ENCODE results near the gene ZMYM1. TPM values are rescaled to one million over a fixed set of nuclear protein-coding genes. Genes with fewer than 3 reads are reported as not detected.

The ZMYM1 gene
- total RNA-seq, 1 experiment from 2014 or later = 29.4 TPM

DNA sequence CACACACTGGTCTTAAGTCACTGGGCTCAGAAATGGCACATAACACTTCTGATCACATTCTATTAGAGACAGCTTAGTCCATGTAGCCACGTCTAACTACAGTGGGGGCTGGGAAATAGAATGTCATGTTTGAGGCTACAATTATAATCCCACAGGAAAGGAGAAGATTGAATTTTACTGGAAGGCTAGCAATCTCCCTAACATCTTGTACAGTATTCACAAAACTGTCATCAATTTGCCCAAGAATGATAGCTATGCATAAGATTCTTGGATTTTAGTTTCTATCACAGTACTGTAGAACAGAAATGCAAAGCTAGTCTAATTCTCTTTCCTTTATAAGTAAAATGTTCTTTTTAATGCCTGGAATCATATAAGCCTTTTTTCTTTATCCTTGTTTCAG is 34.8 kb upstream of the ZMYM1 start:
- DNase-seq = no peak
- Histone ChIP-seq H3K4ac (ENCODE audit: low read depth, low read length) (no peak overlapping the region), H4K8ac (replicated peaks; ENCODE audit: insufficient read length, low read depth, low read length) (no peak overlapping the region), H3K27ac (ENCODE audit: insufficient read length, low read depth, low read length) (no peak overlapping the region), H3K4me2 (ENCODE audit: insufficient read depth, insufficient read length, low read length) (no peak overlapping the region), H2BK20ac (ENCODE audit: low read depth, low read length, poor library complexity, severe bottlenecking) (no peak overlapping the region), H2AK5ac (ENCODE audit: insufficient read length, low read length) (no peak overlapping the region), H3K27me3 (ENCODE audit: insufficient read depth, low read length) (no peaks in the 10 kb centered on the region), H3K9ac (ENCODE audit: extremely low read depth, insufficient read length, low read length) (no peak overlapping the region), H3K79me2 (ENCODE audit: insufficient read depth, low read length) (no peaks in the 10 kb centered on the region), H3K9me3 (ENCODE audit: control insufficient read depth, low read depth, low read length) (no peaks in the 10 kb centered on the region), H3K4me1 (ENCODE audit: insufficient read depth, low read length) (no peaks in the 10 kb centered on the region), H3K23me2 (ENCODE audit: insufficient read length, low read depth, low read length, poor library complexity, severe bottlenecking) (no peaks in the 10 kb centered on the region), H2BK120ac (ENCODE audit: low read depth, low read length, poor library complexity, severe bottlenecking) (no peak overlapping the region), H2AFZ (ENCODE audit: low read length) (no peak overlapping the region), H3T11ph (ENCODE audit: low read length) (no peak overlapping the region), H4K5ac (ENCODE audit: insufficient read length, low read depth, low read length) (no peak overlapping the region), H3K23ac (ENCODE audit: insufficient read length, low read depth, low read length) (no peak overlapping the region), H3K79me1 (ENCODE audit: insufficient read depth, low read depth, low read length, poor library complexity, severe bottlenecking) (no peaks in the 10 kb centered on the region), H2BK5ac (ENCODE audit: insufficient read length, low read length) (no peak overlapping the region), H2BK12ac (ENCODE audit: insufficient read length, low read depth, low read length) (no peak overlapping the region), H2BK15ac (ENCODE audit: low read depth, low read length) (no peak overlapping the region), H4K91ac (ENCODE audit: insufficient read length, low read depth, low read length) (no peak overlapping the region), H4K20me1 (ENCODE audit: control insufficient read depth, insufficient read depth, insufficient read length) (no peaks in the 10 kb centered on the region), H3K14ac (ENCODE audit: insufficient read depth, low read length) (no peak overlapping the region), H3K56ac (ENCODE audit: insufficient read length, low read depth, low read length) (no peak overlapping the region), H3K18ac (ENCODE audit: insufficient read length, low read depth, low read length) (no peak overlapping the region)
- Mint-ChIP-seq H3K4me3 (no peak overlapping the region), H3K27me3 (ENCODE audit: low read depth) (peaks cover 2% of the 10 kb centered on the region), H3K4me1 (peaks cover 2 to 3% of the 10 kb centered on the region in 2 experiments; a peak in 3 of 4 replicates), H3K9me3 (no peaks in the 10 kb centered on the region; a peak in 1 of 5 replicates), H3K36me3 (ENCODE audit: insufficient read depth in 1 of 3, low read depth in 3 of 3) (no peaks in the 10 kb centered on the region), H3K27ac (no peak overlapping the region)
- WGBS (ENCODE audit: extremely low coverage, insufficient read length, low lambda C conversion rate) = no CpG with 5 or more reads among the region's 1 CpG
- TF ChIP-seq CTCF (conservative IDR thresholded peaks at IDR 0.05) = no peak
